ENCODE measurements around the gene PADI1.

DNA sequence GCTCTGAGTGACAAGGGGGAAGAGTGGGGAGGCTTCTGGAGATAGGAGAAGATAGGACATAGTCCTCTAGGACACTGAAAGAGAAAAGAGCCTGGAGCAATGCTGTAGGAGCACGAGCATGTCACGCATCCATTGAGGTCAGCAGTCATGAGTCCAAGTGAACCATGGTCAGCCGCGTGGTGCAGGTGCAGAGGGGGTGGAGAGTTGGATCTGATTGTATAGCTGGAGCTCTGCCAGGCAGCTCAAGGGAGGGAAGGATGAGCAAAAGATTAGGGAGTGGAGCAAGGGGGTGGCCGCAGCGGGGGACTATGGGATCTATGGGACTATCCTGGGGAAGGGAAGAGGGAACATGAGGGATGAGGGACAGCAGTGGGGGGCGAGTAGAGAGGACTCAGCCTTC is 14.0 kb downstream of the PADI1 start:
- TF ChIP-seq CTCF (IDR thresholded peaks at IDR 0.05; ENCODE audit: low read depth, low read length) (no peak), MAX (IDR thresholded peaks at IDR 0.05; ENCODE audit: low read depth, low read length) (no peak), POLR2A (IDR thresholded peaks at IDR 0.05; ENCODE audit: extremely low read depth, insufficient read length) (no peak), MYC (IDR thresholded peaks at IDR 0.05; ENCODE audit: low read depth, low read length) (no peak)
